GM19023 (cell line): Measurements from ENCODE around the gene GGPS1.
A peak's percentile ranks its signal among the peaks of the same experiment; 100 is the strongest.
"Not testable (repeated sequence)": the region's sequence is repeated elsewhere in the genome, so short reads cannot be mapped to it uniquely, and the experiment has no call there.

Source experiments
- ATAC-seq: cut with Tn5 transposase; IDR thresholded peaks from one replicate; pipeline ENCODE4 v1.9.1; 2021; ENCODE audit warnings: mild to moderate bottlenecking, moderate library complexity; ENCODE audit not compliant: unreplicated experiment

Gene GGPS1

GRCh38 chr1:235336903-235337302, 8.5 kb downstream of the GGPS1 start:
- ATAC-seq = no peak

GRCh38 chr1:235339746-235340145, 11.4 kb downstream of the GGPS1 start:
- no peak for ATAC-seq

GRCh38 chr1:235341334-235341733, 13.0 kb downstream of the GGPS1 start:
- ATAC-seq = no peak

- no peak for ATAC-seq
Observed at GRCh38 chr1:235342039-235342438, 13.7 kb downstream of the GGPS1 start.

GRCh38 chr1:235342471-235342870, 14.1 kb downstream of the GGPS1 start:
- ATAC-seq = no peak

GRCh38 chr1:235343726-235344125, 15.4 kb downstream of the GGPS1 start:
- ATAC-seq = no peak

GRCh38 chr1:235351441-235351840, 23.1 kb downstream of the GGPS1 start:
- ATAC-seq = no peak

GRCh38 chr1:235351898-235352297, 23.5 kb downstream of the GGPS1 start:
- no peak for ATAC-seq

- no peak for ATAC-seq
Observed at GRCh38 chr1:235357485-235358373, 29.4 kb downstream of the GGPS1 start.

- no peak for ATAC-seq
Observed at GRCh38 chr1:235358899-235359298, 30.5 kb downstream of the GGPS1 start.

- ATAC-seq = not testable (repeated sequence)
Observed at GRCh38 chr1:235364189-235364588, 35.8 kb downstream of the GGPS1 start.

- no peak for ATAC-seq
Observed at GRCh38 chr1:235366286-235366685, 37.9 kb downstream of the GGPS1 start.

GRCh38 chr1:235367000-235367908, 38.9 kb downstream of the GGPS1 start, which contains the start of gene TBCE:
Gene TBCE (plus strand): TSS chr1:235367427. CDS start chr1:235380050, 12,623 bp downstream.
- peak; percentile 100 for ATAC-seq

GRCh38 chr1:235368428-235368827, 40.1 kb downstream of the GGPS1 start:
- no peak for ATAC-seq

- ATAC-seq = no peak
Observed at GRCh38 chr1:235369802-235370201, 41.4 kb downstream of the GGPS1 start.

GRCh38 chr1:235375919-235376605, 47.7 kb downstream of the GGPS1 start:
- ATAC-seq = no peak

- not testable (repeated sequence) for ATAC-seq
Observed at GRCh38 chr1:235378134-235378735, 49.9 kb downstream of the GGPS1 start.

GRCh38 chr1:235381955-235382739, 53.8 kb downstream of the GGPS1 start:
- not testable (repeated sequence) for ATAC-seq

GRCh38 chr1:235385633-235386032, 57.3 kb downstream of the GGPS1 start:
- not testable (repeated sequence) for ATAC-seq

GRCh38 chr1:235391874-235392273, 63.5 kb downstream of the GGPS1 start:
- no peak for ATAC-seq
